IMR-90 (cell line): ENCODE measurements around the gene OTOGL. TPM values are rescaled to one million over a fixed set of nuclear protein-coding genes. Genes with fewer than 3 reads are reported as not detected.

Experiments
- ATAC-seq: fragments of 200-7000 bp; cut with Tn5 transposase; 2 replicates; pipeline ENCODE4 v1.9.1; 2020; ENCODE audit warnings: low read depth, mild to moderate bottlenecking, moderate library complexity
- BruUV-seq: library from RNA; stranded (reverse); fragments of 400-500 nt; replicated peaks from 2 replicates; lab custom pipeline; 2021; lab: Mats Ljungman, UMichigan
- CTCF ChIA-PET: fragments of 300-600 bp; formaldehyde crosslinking; extraction: SDS; loops from one replicate; lab custom pipeline; 2021; ENCODE audit warnings: antibody characterized with exemption; lab: Yijun Ruan, JAX
- POLR2A ChIA-PET: fragments of 300-600 bp; sonication (Branson Sonifier 250); formaldehyde crosslinking; loops from one replicate; lab custom pipeline; 2022; ENCODE audit warnings: antibody characterized with exemption; ENCODE audit not compliant: unreplicated experiment; lab: Charles Lee
- DNase-seq: peaks from one replicate; pipeline ENCODE4 v3.0.0; 2013
- H2AFZ ChIP-seq: replicated peaks from 2 replicates; pipeline ENCODE3; 2013; ENCODE audit warnings: low read length, mild to moderate bottlenecking; ENCODE audit not compliant: poor library complexity
- H2AK5ac ChIP-seq: 2 replicates; pipeline ENCODE4 v1.6.1; 2013; ENCODE audit warnings: low read depth, low read length, inconsistent platforms
- H2AK9ac ChIP-seq: replicated peaks from 2 replicates; pipeline ENCODE3; 2013; ENCODE audit warnings: mild to moderate bottlenecking, low read depth, low read length, moderate library complexity; ENCODE audit not compliant: poor library complexity
- H2BK120ac ChIP-seq: 2 replicates; pipeline ENCODE4 v1.6.1; 2013; ENCODE audit warnings: low read depth, low read length, inconsistent platforms
- H2BK15ac ChIP-seq: 3 replicates; pipeline ENCODE4 v1.6.1; 2013; ENCODE audit warnings: low read depth, low read length, inconsistent platforms
- H2BK20ac ChIP-seq: 2 replicates; pipeline ENCODE4 v1.6.1; 2013; ENCODE audit warnings: low read depth, mild to moderate bottlenecking, inconsistent platforms, low read length, moderate library complexity
- H2BK5ac ChIP-seq: 2 replicates; pipeline ENCODE4 v1.6.1; 2013; ENCODE audit warnings: mild to moderate bottlenecking, low read depth, low read length, inconsistent platforms; ENCODE audit not compliant: poor library complexity, severe bottlenecking
- H3K14ac ChIP-seq: replicated peaks from 2 replicates; pipeline ENCODE4 v1.6.1; 2013; ENCODE audit warnings: low read depth, low read length, inconsistent platforms
- H3K18ac ChIP-seq: 2 replicates; pipeline ENCODE4 v1.6.1; 2013; ENCODE audit warnings: low read depth, low read length, control low read depth
- H3K23ac ChIP-seq: 2 replicates; pipeline ENCODE4 v1.6.1; 2013; ENCODE audit warnings: low read depth, low read length, inconsistent platforms
- H3K27ac ChIP-seq: 2 replicates; pipeline ENCODE4 v1.5.1; 2013; ENCODE audit warnings: mild to moderate bottlenecking, control low read depth, low read length; ENCODE audit not compliant: insufficient read depth
- H3K27me3 ChIP-seq: 2 replicates; pipeline ENCODE4 v1.6.1; 2013; ENCODE audit warnings: low read length; ENCODE audit not compliant: control insufficient read depth, insufficient read depth
- H3K36me3 ChIP-seq: 2 replicates; pipeline ENCODE4 v1.6.1; 2013; ENCODE audit warnings: low read length, mixed read lengths; ENCODE audit not compliant: control insufficient read depth, insufficient read depth
- H3K4ac ChIP-seq: 2 replicates; pipeline ENCODE4 v1.6.1; 2013; ENCODE audit warnings: low read depth, low read length, inconsistent platforms
- H3K4me1 ChIP-seq: 2 replicates; pipeline ENCODE4 v1.6.1; 2013; ENCODE audit warnings: low read length, mixed read lengths; ENCODE audit not compliant: control insufficient read depth, insufficient read depth
- H3K4me2 ChIP-seq: 2 replicates; pipeline ENCODE4 v1.6.1; 2013; ENCODE audit warnings: low read depth, mild to moderate bottlenecking, control low read depth, low read length, moderate library complexity
- H3K4me3 ChIP-seq: 2 replicates; pipeline ENCODE4 v1.5.1; 2013; ENCODE audit warnings: low read depth, mild to moderate bottlenecking, control low read depth, low read length, moderate library complexity; ENCODE audit not compliant: insufficient read depth
- H3K56ac ChIP-seq: 2 replicates; pipeline ENCODE4 v1.6.1; 2013; ENCODE audit warnings: low read length, inconsistent platforms; ENCODE audit not compliant: insufficient read depth; ENCODE audit errors: extremely low read depth
- H3K79me1 ChIP-seq, 2 experiments: 2 replicates each; pipeline ENCODE4 v1.6.1; 2013; ENCODE audit warnings: low read length in 2 of 2, inconsistent platforms in 1 of 2, low read depth in 1 of 2
- H3K9ac ChIP-seq: 2 replicates; pipeline ENCODE4 v1.6.1; 2013; ENCODE audit warnings: low read depth, low read length, control low read depth
- H3K9me1 ChIP-seq: 2 replicates; pipeline ENCODE4 v1.6.1; 2013; ENCODE audit warnings: low read length, inconsistent platforms; ENCODE audit not compliant: insufficient read depth
- H3K9me3 ChIP-seq: 2 replicates; pipeline ENCODE4 v1.6.1; 2013; ENCODE audit warnings: low read length; ENCODE audit not compliant: control insufficient read depth, insufficient read depth
- H4K20me1 ChIP-seq: 2 replicates; pipeline ENCODE4 v1.6.1; 2013; ENCODE audit warnings: low read length, inconsistent platforms; ENCODE audit not compliant: insufficient read depth
- H4K5ac ChIP-seq: 2 replicates; pipeline ENCODE4 v1.6.1; 2013; ENCODE audit warnings: mild to moderate bottlenecking, low read depth, low read length, control low read depth
- H4K8ac ChIP-seq, 2 experiments: 2 replicates each; pipeline ENCODE4 v1.6.1; 2013; ENCODE audit warnings: low read depth in 2 of 2, low read length in 2 of 2, control low read depth in 1 of 2, inconsistent platforms in 1 of 2
- H4K91ac ChIP-seq: 2 replicates; pipeline ENCODE4 v1.6.1; 2013; ENCODE audit warnings: low read depth, low read length, inconsistent platforms; ENCODE audit not compliant: insufficient read depth
- BHLHE40 ChIP-seq: fragments of 150-350 bp; IDR thresholded peaks from 2 replicates; pipeline ENCODE4 v1.6.1; 2016; ENCODE audit warnings: mild to moderate bottlenecking, low read depth, low read length
- CEBPB ChIP-seq: IDR thresholded peaks from 2 replicates; pipeline ENCODE4 v1.6.1; 2012; ENCODE audit warnings: low read depth, low read length, improper control_type of control experiment
- CHD1 ChIP-seq: IDR thresholded peaks from 2 replicates; pipeline ENCODE4 v1.6.1; 2012; ENCODE audit warnings: low read depth, low read length, improper control_type of control experiment
- CTCF ChIP-seq: conservative IDR thresholded peaks from 2 replicates; pipeline ENCODE4 v1.5.1; 2012; ENCODE audit warnings: mild to moderate bottlenecking, low read depth, low read length, improper control_type of control experiment
- ELK1 ChIP-seq: fragments of 150-350 bp; IDR thresholded peaks from 2 replicates; pipeline ENCODE4 v1.6.1; 2016; ENCODE audit warnings: low read depth, mild to moderate bottlenecking, low read length, moderate library complexity, borderline replicate concordance
- MAFK ChIP-seq: IDR thresholded peaks from 2 replicates; pipeline ENCODE4 v1.6.1; 2012; ENCODE audit warnings: low read depth, low read length, improper control_type of control experiment
- MAZ ChIP-seq: IDR thresholded peaks from 2 replicates; pipeline ENCODE4 v1.6.1; 2012; ENCODE audit warnings: low read depth, mild to moderate bottlenecking, low read length, improper control_type of control experiment, moderate library complexity, borderline replicate concordance
- MXI1 ChIP-seq: IDR thresholded peaks from 2 replicates; pipeline ENCODE4 v1.6.1; 2012; ENCODE audit warnings: low read depth, mild to moderate bottlenecking, low read length, moderate library complexity, borderline replicate concordance
- NFE2L2 ChIP-seq: fragments of 150-350 bp; IDR thresholded peaks from 2 replicates; pipeline ENCODE4 v1.6.1; 2016; ENCODE audit warnings: low read depth, mild to moderate bottlenecking, low read length
- POLR2A ChIP-seq: IDR thresholded peaks from 2 replicates; pipeline ENCODE4 v1.6.1; 2012; ENCODE audit warnings: mild to moderate bottlenecking, low read depth, low read length
- RAD21 ChIP-seq: IDR thresholded peaks from 2 replicates; pipeline ENCODE4 v1.6.1; 2012; ENCODE audit warnings: low read length, improper control_type of control experiment
- RCOR1 ChIP-seq: IDR thresholded peaks from 2 replicates; pipeline ENCODE4 v1.6.1; 2012; ENCODE audit warnings: mild to moderate bottlenecking, low read length, improper control_type of control experiment; ENCODE audit not compliant: insufficient replicate concordance
- RFX5 ChIP-seq: IDR thresholded peaks from 2 replicates; pipeline ENCODE4 v1.8.0; 2012; ENCODE audit warnings: low read depth, mild to moderate bottlenecking, low read length, moderate library complexity
- SMC3 ChIP-seq: fragments of 150-350 bp; IDR thresholded peaks from 2 replicates; pipeline ENCODE4 v1.6.1; 2016; ENCODE audit warnings: low read depth, mild to moderate bottlenecking, antibody characterized with exemption, low read length, moderate library complexity
- USF2 ChIP-seq: fragments of 150-350 bp; IDR thresholded peaks from 2 replicates; pipeline ENCODE4 v1.6.1; 2017; ENCODE audit warnings: mild to moderate bottlenecking, antibody characterized with exemption, low read length, low read depth
- dilution Hi-C: fragments of 300-500 bp; cut with HindIII; formaldehyde crosslinking; loops from one replicate; pipeline ENCODE4 v1.14.3; 2018; ENCODE audit warnings: low sequenced_read_pairs; ENCODE audit not compliant: unreplicated experiment
- in situ Hi-C: fragments of 300-500 bp; cut with MboI; formaldehyde crosslinking; loops from 3 replicates; pipeline ENCODE4 v1.14.3; 2019; ENCODE audit warnings: low sequenced_read_pairs, inconsistent platforms, mixed read lengths
- intact Hi-C: fragments of 100-400 bp; cut with micrococcal nuclease; formaldehyde crosslinking; loops from 2 replicates; pipeline ENCODE4 v1.10.0; 2022
- polyA plus RNA-seq, 3 experiments: library from polyadenylated mRNA; depleted of rRNA; stranded (reverse); fragments of >200 nt; gene quantifications; 2 replicates each; pipeline ENCODE4 v1.2.3, GENCODE V29; 2012; ENCODE audit warnings: low replicate concordance in 1 of 3
- total RNA-seq: library from RNA; depleted of rRNA; stranded (reverse); fragments of >200 nt; gene quantifications from 2 replicates; pipeline ENCODE4 v1.2.3, GENCODE V29; 2012

Gene OTOGL
- total and polyA plus RNA-seq, 2 of the 4 experiments (the other 2 are of a cell fraction), result 0.10 to 0.18 TPM

GRCh38 chr12:80381121-80381520 is 281.8 kb downstream of the OTOGL start:
- Histone ChIP-seq H2BK20ac (no peak overlapping the region), H3K14ac (no peak overlapping the region), H3K4me2 (no peak overlapping the region), H2AFZ (no peak overlapping the region), H3K27me3 (no peaks in the 10 kb centered on the region), H2AK5ac (no peak overlapping the region), H2BK120ac (no peak overlapping the region), H3K36me3 (no peaks in the 10 kb centered on the region), H3K9me1 (no peaks in the 10 kb centered on the region; the same call in 1 of the 2 replicates), H2AK9ac (no peak overlapping the region), H2BK15ac (no peak overlapping the region), H3K79me1 (no peaks in the 10 kb centered on the region), H3K4ac (no peak overlapping the region), H3K56ac (no peak overlapping the region), H3K18ac (no peak overlapping the region), H3K9me3 (no peaks in the 10 kb centered on the region), H3K9ac (no peak overlapping the region), H3K4me1 (no peaks in the 10 kb centered on the region), H4K20me1 (no peaks in the 10 kb centered on the region), H3K27ac (no peak overlapping the region), H4K8ac (no peak overlapping the region), H4K91ac (no peak overlapping the region), H3K4me3 (no peak overlapping the region), H3K23ac (no peak overlapping the region), H2BK5ac (no peak overlapping the region), H4K5ac (no peak overlapping the region)
- BruUV-seq, result no TSS peak
- no peak for ATAC-seq
- intact Hi-C loops, result no loop called here
- ChIA-PET POLR2A (no interaction called here), CTCF (no interaction called here)
- in situ Hi-C loops, result no loop called here
- dilution Hi-C loops, result no loop called here
- no peak for TF ChIP-seq MAZ
- no peak for TF ChIP-seq SMC3
- TF ChIP-seq USF2, result no peak
- no peak for TF ChIP-seq MXI1
- TF ChIP-seq RAD21, result no peak
- TF ChIP-seq NFE2L2, result no peak
- TF ChIP-seq CEBPB, result no peak
- TF ChIP-seq RCOR1, result no peak
- no peak for TF ChIP-seq BHLHE40
- TF ChIP-seq RFX5, result no peak
- no peak for TF ChIP-seq MAFK
- no peak for TF ChIP-seq ELK1
- TF ChIP-seq CHD1, result no peak
- no peak for TF ChIP-seq CTCF
- TF ChIP-seq POLR2A, result no peak
- no peak for DNase-seq
